Measurements from ENCODE around the gene CYSTM1.

Gene CYSTM1

DNA sequence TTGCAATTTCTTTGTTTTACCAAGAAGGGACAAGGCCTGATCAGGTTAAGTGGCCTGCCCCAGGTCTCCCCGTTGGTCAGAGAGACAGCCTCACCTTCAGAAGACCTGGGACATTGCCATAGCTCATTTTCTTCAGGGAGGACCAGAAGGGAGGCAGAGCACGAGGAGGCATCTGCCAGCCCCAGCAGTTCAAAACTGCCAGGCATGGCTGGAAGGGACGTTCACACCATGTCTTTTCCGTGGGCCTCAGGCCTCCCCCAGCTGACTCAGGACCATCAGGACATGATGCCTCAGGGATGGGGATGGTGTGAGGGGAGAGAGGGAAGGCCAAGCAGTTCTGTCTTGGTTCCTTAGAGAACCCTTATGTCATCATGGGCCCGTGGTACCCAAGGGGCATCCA is 32.7 kb upstream of the CYSTM1 start:
- no peak overlapping the region for H3K4me3 Mint-ChIP-seq
- peaks cover 15% of the 10 kb centered on the region for H3K4me1 Mint-ChIP-seq
- DNase-seq = no peak
- no peaks in the 10 kb centered on the region for H3K9me3 Mint-ChIP-seq
- H3K36me3 Mint-ChIP-seq = no peaks in the 10 kb centered on the region
- no peak overlapping the region for H3K27ac Mint-ChIP-seq
- CTCF ChIA-PET = interaction anchor here (1.1 to 6.5 kb wide), 7 partner anchors 8 to 68 kb away, joined by 4 to 120 read pairs (median 27); partner anchors contain the start of gene PURA
- peaks cover 47% of the 10 kb centered on the region for H3K27me3 Mint-ChIP-seq

DNA sequence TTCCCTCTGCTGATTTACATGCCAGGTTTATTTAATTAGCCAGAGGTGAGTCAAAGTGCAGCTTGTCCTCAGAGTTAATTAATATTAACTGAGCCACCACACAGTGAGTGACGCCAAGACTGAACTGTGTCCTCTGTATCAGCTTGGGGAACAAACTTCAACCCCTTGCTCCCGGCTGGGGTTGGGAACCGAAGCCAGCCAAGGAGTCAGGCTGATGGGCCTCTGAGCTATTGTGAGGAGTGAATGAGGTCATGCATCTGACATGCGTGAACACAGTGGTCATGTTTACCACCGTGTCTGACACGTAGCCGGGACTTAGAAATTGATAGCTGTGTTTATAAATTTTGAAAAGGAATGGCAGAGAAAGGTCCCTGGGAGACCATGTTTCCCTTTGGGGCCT is 32.1 kb upstream of the CYSTM1 start:
- H3K27ac Mint-ChIP-seq = no peak overlapping the region
- H3K4me1 Mint-ChIP-seq = peaks cover 15% of the 10 kb centered on the region
- CTCF ChIA-PET = interaction anchor here (1.0 to 6.5 kb wide), 11 partner anchors 8 to 100 kb away, joined by 3 to 120 read pairs (median 21); partner anchors contain the start of genes NRG2 and PURA
- no peak for DNase-seq
- peaks cover 53% of the 10 kb centered on the region for H3K27me3 Mint-ChIP-seq
- H3K4me3 Mint-ChIP-seq = no peak overlapping the region
- H3K9me3 Mint-ChIP-seq = no peaks in the 10 kb centered on the region
- no peaks in the 10 kb centered on the region for H3K36me3 Mint-ChIP-seq

DNA sequence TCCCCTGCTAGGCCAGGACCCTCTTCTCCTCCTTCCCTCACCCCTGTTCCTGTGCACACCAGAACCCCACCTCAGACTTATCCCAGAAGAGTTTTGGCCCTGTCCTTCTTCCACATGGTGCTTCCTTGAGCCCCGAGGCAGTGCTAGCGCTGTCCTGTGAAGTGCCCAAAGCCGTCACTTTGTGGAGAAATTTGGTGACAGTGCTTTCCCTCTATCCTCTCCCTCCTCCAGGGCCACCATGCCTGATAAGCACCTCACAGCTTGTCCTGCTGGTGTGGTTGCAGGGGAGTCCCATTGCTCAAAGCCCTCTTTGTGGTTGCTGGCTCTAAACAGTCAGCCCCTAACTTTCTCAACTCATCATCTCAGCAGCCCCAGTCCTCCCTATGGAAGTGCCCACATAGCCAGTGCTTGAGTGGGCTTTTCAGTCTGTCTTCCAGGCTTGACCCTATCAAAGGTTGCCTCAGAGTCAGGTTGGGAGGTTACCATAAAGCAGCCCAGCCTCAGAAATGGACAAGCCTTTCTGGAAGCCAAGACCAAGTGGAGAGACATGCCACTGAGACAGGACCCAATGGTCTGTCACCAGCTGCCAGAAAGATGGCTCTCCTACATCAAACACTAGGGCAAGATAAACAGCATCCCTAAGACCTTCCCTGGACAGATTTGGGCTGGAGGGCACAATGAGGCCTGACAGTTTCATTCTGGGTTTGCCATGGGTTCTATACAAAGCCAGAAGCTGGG is 31.3 kb upstream of the CYSTM1 start:
- Mint-ChIP-seq H3K27me3 (peaks cover 61% of the 10 kb centered on the region), H3K36me3 (no peaks in the 10 kb centered on the region), H3K4me3 (no peak overlapping the region), H3K27ac (no peak overlapping the region), H3K9me3 (no peaks in the 10 kb centered on the region), H3K4me1 (peaks cover 15% of the 10 kb centered on the region)
- CTCF ChIA-PET = interaction anchor here (0.7 to 6.5 kb wide), 18 partner anchors 9 to 101 kb away, joined by 3 to 120 read pairs (median 6); partner anchors contain the start of genes NRG2 and PURA
- DNase-seq = no peak

DNA sequence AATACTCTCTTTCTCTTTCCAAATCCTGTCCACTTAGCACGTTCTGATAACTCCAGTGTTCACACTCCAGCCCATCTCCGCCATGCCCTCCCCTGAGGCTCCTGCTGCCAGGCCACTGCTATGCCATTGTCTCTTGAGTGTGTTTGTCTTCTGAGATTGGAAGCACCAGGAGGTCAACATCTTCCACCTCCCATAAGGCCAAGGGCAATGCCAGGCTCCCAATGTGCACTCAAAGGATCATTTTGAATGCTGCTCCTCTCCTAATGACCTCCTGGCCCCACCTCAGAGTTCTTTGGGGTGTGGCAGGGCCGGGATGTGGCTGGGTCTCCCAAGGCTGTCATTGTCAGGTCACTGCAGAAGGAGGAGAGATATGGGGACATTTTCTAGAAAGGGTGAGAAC is 29.7 kb upstream of the CYSTM1 start:
- H3K27me3 Mint-ChIP-seq = peaks cover 71% of the 10 kb centered on the region
- peak overlapping the region; percentile 19 for H3K27ac Mint-ChIP-seq
- H3K36me3 Mint-ChIP-seq = no peaks in the 10 kb centered on the region
- peaks cover 15% of the 10 kb centered on the region for H3K4me1 Mint-ChIP-seq
- H3K9me3 Mint-ChIP-seq = no peaks in the 10 kb centered on the region
- H3K4me3 Mint-ChIP-seq = no peak overlapping the region
- no peak for DNase-seq
- CTCF ChIA-PET = interaction anchor here (0.7 to 6.5 kb wide), 14 partner anchors 9 to 251 kb away, joined by 3 to 120 read pairs (median 9); partner anchors contain the start of gene PURA

DNA sequence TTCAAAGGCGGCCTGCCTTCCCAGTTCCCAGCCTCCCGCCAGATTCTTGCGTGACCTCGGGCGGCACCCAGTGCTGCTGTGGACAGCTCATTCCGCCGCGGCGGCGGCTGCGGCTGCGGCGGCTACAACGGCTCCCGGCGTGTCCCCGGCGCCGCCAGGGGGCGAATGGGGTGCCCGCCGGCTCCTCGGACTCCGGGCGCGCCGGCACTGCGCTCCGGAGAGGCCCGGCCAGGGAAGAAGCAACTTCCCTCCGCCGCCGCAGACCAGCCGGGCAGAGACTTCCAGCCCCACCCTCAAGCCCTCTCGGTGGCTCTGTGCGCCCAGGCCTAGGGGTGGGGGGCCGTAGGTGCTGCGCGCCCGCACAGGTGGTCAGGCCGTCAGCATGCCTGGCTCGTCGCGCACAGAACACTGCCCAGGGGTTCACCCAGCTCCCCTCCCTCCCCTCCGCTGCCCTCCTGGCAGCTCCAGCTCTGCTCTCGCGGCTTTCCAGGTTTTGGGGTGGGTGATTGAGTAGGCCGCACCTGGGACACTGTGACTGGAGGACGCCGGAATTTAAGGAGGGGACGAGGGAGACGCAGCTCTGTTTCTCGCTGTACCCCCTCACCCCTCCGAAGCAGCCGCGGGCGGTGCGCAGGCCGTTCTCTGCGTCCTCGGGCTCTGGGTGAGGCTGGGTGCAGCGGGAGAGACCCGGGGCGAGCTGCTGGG is 29.0 kb upstream of the CYSTM1 start:
- peak; percentile 63 for DNase-seq
- Mint-ChIP-seq H3K27me3 (peaks cover 71% of the 10 kb centered on the region), H3K4me3 (no peak overlapping the region), H3K36me3 (no peaks in the 10 kb centered on the region), H3K27ac (no peak overlapping the region), H3K9me3 (no peaks in the 10 kb centered on the region), H3K4me1 (peaks cover 15% of the 10 kb centered on the region)
- CTCF ChIA-PET = interaction anchor here (0.6 to 6.5 kb wide), 17 partner anchors 7 to 1750 kb away, joined by 3 to 120 read pairs (median 6); partner anchors contain the start of genes NRG2 and PURA

DNA sequence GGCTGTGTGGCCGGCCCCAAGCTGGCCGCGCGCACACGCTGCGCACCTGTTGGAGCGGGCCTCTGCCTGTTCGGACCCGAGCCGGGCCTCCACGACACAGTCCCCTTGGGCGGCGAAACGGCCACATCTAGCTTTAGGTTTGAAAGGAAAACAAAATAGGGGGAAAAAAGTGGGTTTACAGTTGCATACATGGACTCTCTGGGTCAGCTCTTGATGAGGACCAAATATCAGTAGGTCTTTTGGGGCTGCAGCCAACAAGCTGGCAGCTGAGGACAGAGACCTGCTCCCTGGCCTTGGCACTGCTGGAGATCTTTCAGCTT is 28.5 kb upstream of the CYSTM1 start:
- DNase-seq = no peak
- CTCF ChIA-PET = interaction anchor here (0.6 to 6.5 kb wide), 11 partner anchors 8 to 1749 kb away, joined by 3 to 120 read pairs (median 6); partner anchors contain the start of genes NRG2 and PURA
- Mint-ChIP-seq H3K27ac (no peak overlapping the region), H3K9me3 (no peaks in the 10 kb centered on the region), H3K36me3 (no peaks in the 10 kb centered on the region), H3K27me3 (peaks cover 71% of the 10 kb centered on the region), H3K4me3 (no peak overlapping the region), H3K4me1 (peaks cover 15% of the 10 kb centered on the region)

DNA sequence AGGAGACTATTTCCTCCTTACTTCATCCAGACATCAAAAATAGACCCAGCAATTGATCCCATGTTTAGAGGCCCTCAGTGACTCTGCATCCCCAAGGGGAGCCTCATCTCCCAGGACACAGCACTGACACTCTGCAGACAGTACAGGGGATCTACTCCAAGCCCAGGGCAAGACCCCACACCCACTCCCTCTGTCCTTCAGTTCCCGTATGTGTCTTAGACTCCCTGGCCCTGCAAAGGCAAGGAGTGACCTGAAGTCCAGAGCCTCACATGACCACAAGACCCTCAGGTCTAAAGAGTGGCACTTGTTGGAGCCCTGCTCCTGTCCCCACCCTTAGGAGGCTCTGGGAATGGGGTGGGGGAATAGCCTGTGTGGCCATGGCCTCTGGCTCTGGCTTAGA is 27.5 kb upstream of the CYSTM1 start:
- H3K36me3 Mint-ChIP-seq = no peaks in the 10 kb centered on the region
- H3K9me3 Mint-ChIP-seq = no peaks in the 10 kb centered on the region
- peaks cover 68% of the 10 kb centered on the region for H3K27me3 Mint-ChIP-seq
- H3K4me1 Mint-ChIP-seq = peaks cover 19% of the 10 kb centered on the region
- no peak overlapping the region for H3K27ac Mint-ChIP-seq
- DNase-seq = no peak
- no peak overlapping the region for H3K4me3 Mint-ChIP-seq
- CTCF ChIA-PET = interaction anchor here (1.2 to 6.5 kb wide), 3 partner anchors 9 to 73 kb away, joined by 3 to 120 read pairs (median 62); partner anchors contain the start of gene PURA

DNA sequence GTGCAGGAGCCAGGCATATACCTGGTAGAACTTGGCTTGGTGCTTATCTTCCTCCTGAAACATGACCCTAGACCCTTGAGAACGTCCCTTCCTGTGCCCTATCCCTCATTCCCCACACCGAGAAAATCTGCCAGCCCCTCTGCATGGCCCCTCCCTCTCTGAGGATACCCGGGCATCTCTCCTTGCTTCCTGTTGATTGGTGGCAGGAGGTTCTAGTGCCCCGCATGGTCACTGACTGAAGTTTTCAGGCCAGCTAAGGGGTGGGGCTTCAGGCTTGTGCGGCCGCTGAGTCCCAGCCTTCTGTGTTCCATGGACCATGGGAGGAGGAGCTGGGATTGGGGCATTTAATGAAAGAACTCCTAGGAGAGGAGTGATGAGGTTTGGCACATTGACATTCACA is 26.5 kb upstream of the CYSTM1 start:
- no peak overlapping the region for H3K4me3 Mint-ChIP-seq
- no peak overlapping the region for H3K27ac Mint-ChIP-seq
- H3K9me3 Mint-ChIP-seq = no peaks in the 10 kb centered on the region
- H3K27me3 Mint-ChIP-seq = peaks cover 61% of the 10 kb centered on the region
- H3K4me1 Mint-ChIP-seq = peaks cover 19% of the 10 kb centered on the region
- DNase-seq = no peak
- CTCF ChIA-PET = no interaction called here
- H3K36me3 Mint-ChIP-seq = no peaks in the 10 kb centered on the region

DNA sequence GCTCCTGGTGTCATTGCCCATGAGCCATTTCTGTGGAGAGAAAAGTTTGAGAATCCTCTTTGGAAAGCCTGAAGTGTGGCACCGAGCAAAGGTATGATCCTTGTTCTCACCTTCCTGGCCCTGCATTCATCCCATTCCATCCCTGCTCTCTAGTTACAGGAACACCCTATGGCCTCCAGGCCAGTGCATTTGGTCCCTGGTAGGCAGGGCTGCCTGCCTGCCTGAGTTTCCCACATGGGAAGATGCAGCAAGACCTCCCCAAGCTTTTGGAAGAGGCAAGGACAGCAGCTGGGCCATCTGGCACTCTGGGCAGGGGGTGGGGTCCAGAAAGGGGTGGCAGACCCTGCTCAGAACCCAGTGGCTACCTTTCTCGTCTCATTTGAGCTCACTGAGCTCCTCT is 24.8 kb upstream of the CYSTM1 start:
- H3K27ac Mint-ChIP-seq = no peak overlapping the region
- no peaks in the 10 kb centered on the region for H3K36me3 Mint-ChIP-seq

DNA sequence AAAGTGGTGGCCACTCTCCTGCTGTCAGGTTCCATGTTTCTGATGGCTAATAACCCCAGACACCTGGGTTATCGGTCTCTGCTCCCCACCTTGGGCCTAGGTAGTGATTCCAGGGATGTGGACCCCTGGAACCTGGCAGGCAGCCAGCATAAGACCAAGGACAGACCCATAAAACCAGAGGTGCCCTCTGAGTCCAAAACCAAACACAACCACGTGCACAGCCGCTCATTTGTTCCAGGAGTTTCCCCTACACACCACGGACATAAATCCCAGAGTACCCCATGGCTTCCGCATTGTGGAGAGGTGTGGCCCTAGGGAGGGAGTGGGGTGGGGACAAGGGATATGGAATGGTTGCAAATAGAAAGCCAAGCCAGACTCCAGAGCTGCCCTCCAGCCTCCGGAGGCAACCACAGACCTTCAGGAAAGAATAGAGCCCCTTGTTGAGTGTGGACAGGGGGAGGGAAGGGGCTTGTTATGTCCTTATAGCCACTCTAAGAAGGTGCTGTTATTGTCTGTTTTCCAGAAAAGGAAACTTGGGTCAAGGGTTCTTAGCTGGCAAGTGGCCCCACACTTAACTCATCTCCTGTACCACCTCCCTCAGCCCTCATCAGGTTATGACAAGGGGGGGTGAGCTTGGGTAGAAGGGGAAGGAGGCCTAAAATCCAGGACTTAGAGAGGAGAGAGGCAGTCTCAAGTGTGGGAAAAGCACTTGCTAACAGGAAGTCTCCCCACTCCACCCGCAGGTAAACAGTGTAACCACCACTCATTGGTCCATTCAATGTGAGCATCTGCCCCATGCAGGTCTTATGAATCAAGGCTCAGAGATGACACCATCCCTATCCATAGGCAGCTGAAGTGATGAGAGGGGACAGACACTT is 23.6 kb upstream of the CYSTM1 start:
- DNase-seq = no peak
- H3K36me3 Mint-ChIP-seq = no peaks in the 10 kb centered on the region
- H3K27me3 Mint-ChIP-seq = peaks cover 37% of the 10 kb centered on the region
- no peaks in the 10 kb centered on the region for H3K9me3 Mint-ChIP-seq
- CTCF ChIA-PET = interaction anchor here (5.2 to 9.2 kb wide), 2 partner anchors 8 to 78 kb away, joined by 27 to 112 read pairs; no protein-coding TSS in a partner anchor
- peaks cover 7% of the 10 kb centered on the region for H3K4me1 Mint-ChIP-seq
- no peak overlapping the region for H3K4me3 Mint-ChIP-seq
- H3K27ac Mint-ChIP-seq = no peak overlapping the region

More for the DNA sequence above, 24.8 kb upstream of the CYSTM1 start:
- Mint-ChIP-seq H3K27me3 (peaks cover 48% of the 10 kb centered on the region), H3K4me1 (peaks cover 13% of the 10 kb centered on the region), H3K4me3 (no peak overlapping the region), H3K9me3 (no peaks in the 10 kb centered on the region)
- CTCF ChIA-PET = interaction anchor here (0.6 to 1.5 kb wide), 3 partner anchors 8 to 300 kb away, joined by 3 to 4 read pairs (median 4); no protein-coding TSS in a partner anchor
- DNase-seq = no peak

DNA sequence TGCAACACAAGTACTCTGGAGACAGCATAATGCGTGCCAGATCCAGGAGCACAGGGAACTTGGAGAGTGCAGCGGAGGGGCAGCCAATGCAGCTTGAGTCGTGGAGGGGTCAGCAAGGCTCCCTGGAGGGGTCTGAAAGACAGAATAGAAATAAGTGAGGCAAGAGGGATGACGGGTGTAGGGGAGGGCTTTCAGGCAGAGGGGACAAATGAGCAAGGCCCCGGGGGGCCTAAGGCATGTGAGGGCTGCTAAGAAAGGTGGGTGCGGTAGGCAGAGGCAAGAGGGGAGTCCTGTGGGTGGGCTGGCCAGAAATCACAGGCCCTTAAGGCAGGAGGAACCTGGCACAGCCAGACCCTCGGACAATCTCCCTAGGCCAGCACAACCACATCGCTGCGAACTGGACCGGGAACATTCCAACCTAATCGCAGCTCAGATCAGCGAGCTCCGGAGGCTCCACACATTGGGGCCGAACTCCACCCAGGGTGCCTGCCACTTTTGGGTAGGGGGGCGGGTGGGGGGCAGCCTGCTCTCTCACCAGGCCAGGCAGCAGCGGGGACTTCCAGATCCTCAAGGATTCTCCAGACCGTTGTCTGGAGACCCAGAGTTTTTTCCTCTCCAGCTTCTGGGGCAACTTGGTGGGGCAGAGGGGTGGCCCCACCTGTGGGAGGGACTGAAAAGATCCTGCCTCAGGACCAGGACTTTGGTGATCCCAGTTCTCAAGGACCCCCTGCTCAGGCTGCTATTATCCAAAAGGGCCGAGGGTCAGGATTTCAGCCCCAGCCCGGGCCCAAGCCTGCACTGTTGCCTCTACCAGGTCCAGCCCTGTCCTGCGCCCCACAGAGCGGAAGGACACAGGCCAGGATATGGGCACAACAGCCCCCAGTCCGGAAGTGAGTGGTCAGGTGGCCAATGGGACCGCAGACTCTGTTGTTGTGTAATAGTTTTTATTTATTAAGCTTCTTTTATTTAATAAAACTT is 22.7 kb upstream of the CYSTM1 start:
- H3K36me3 Mint-ChIP-seq = no peaks in the 10 kb centered on the region
- no peak for DNase-seq
- H3K4me1 Mint-ChIP-seq = peaks cover 12% of the 10 kb centered on the region
- H3K27ac Mint-ChIP-seq = no peak overlapping the region
- CTCF ChIA-PET = interaction anchor here (1.3 to 9.2 kb wide), 3 partner anchors 9 to 79 kb away, joined by 3 to 112 read pairs (median 27); no protein-coding TSS in a partner anchor
- no peak overlapping the region for H3K4me3 Mint-ChIP-seq
- peaks cover 27% of the 10 kb centered on the region for H3K27me3 Mint-ChIP-seq
- no peaks in the 10 kb centered on the region for H3K9me3 Mint-ChIP-seq

DNA sequence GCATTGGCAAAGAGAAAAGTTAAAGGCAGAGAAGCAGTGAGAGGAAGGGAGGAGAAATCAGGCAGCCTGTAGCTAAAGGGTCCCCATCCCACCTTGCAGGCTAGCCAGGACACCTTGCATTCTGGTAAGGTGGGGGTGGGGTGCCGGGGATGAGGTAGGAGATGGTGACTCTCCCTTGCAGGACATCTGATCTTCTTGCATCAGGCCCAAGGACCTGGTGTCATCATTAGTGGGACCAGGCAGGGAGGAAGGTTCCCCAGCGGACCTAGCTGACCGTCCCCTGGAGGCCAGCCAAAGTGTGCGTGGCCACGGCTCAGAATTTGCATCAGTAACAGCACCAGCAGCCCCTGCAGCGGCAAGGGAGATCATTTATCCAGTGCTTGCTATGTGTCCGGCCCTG is 21.7 kb upstream of the CYSTM1 start:
- H3K9me3 Mint-ChIP-seq = no peaks in the 10 kb centered on the region
- CTCF ChIA-PET = interaction anchor here (1.0 to 9.2 kb wide), 4 partner anchors 10 to 388 kb away, joined by 3 to 112 read pairs (median 15); no protein-coding TSS in a partner anchor
- H3K4me3 Mint-ChIP-seq = no peak overlapping the region
- H3K4me1 Mint-ChIP-seq = peaks cover 14% of the 10 kb centered on the region
- DNase-seq = no peak
- no peak overlapping the region for H3K27ac Mint-ChIP-seq
- no peaks in the 10 kb centered on the region for H3K36me3 Mint-ChIP-seq
- peaks cover 18% of the 10 kb centered on the region for H3K27me3 Mint-ChIP-seq

DNA sequence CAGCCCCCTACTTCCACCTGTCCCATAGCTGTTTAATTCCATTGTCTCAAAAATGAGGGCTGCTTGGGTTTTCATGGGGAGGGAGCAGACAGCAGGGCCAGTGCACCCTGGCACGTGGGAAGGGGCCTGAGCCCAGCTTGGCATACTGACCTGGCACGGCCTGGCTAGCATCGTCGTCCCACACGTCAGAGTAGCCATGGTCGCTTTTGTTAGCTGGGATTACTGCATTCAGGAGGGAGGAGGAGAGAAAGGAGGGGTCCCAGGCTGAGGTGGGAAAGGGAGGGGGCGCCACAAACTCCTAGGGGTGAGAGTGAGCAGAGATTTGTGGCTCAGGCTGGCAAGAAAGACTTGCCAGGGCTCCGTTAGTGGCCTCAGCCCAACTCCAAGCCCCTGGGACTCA is 21.1 kb upstream of the CYSTM1 start:
- Mint-ChIP-seq H3K27me3 (peaks cover 14% of the 10 kb centered on the region), H3K9me3 (no peaks in the 10 kb centered on the region), H3K36me3 (no peaks in the 10 kb centered on the region), H3K4me1 (peaks cover 14% of the 10 kb centered on the region), H3K27ac (no peak overlapping the region), H3K4me3 (no peak overlapping the region)
- CTCF ChIA-PET = interaction anchor here (1.0 to 9.2 kb wide), 5 partner anchors 8 to 388 kb away, joined by 3 to 112 read pairs (median 11); no protein-coding TSS in a partner anchor
- DNase-seq = no peak
